Muscle layer of colon (tissue), 2 donors: Measurements from ENCODE around the gene GPRIN3.

Source experiments
- H3K27ac ChIP-seq: one replicate; pipeline ENCODE4 v1.7.0; 2013; ENCODE audit warnings: low read depth, mild to moderate bottlenecking, low read length, moderate library complexity
- H3K27me3 ChIP-seq, 2 donors: one replicate each; pipeline ENCODE4 v1.7.0; 2013; ENCODE audit warnings: low read length in 2 of 2, mild to moderate bottlenecking in 2 of 2; ENCODE audit not compliant: insufficient read depth in 2 of 2, control insufficient read depth in 1 of 2
- H3K36me3 ChIP-seq: one replicate; pipeline ENCODE4 v1.7.0; 2013; ENCODE audit warnings: mild to moderate bottlenecking, low read length; ENCODE audit not compliant: insufficient read depth
- H3K4me1 ChIP-seq: one replicate; pipeline ENCODE4 v1.7.0; 2013; ENCODE audit warnings: mild to moderate bottlenecking, low read length; ENCODE audit not compliant: insufficient read depth
- H3K4me3 ChIP-seq, 2 donors: one replicate each; pipeline ENCODE4 v1.7.0; 2013; ENCODE audit warnings: low read length in 2 of 2, low read depth in 1 of 2, mild to moderate bottlenecking in 1 of 2, moderate library complexity in 1 of 2
- H3K9ac ChIP-seq: one replicate; pipeline ENCODE4 v1.7.0; 2013; ENCODE audit warnings: low read length
- H3K9me3 ChIP-seq: one replicate; pipeline ENCODE4 v1.7.0; 2013; ENCODE audit warnings: mild to moderate bottlenecking, low read length
- donor health status: abdominal sarcoma.
- donor health status: Adenocarcinoma of cecum.

The GPRIN3 gene

DNA sequence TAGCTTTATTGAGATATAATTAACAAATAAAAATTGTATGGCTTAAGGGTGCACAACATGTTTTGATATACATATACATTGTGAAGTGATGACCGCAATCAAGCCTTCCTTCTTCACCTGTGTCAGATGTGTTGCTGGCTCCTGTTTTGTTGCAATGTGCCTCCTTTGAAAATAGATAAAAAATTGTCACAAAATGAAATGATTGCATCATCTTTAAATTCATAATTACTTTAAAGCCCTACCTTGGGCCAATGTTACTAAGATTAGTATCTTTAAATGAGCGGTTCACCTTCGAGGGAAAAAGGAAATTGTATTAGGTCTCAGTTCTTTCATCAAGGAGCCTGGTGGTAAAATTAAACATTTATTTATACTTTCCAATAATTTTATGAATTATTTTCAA lies 77.3 kb downstream of the GPRIN3 start:
- Histone ChIP-seq H3K36me3 (no peaks in the 10 kb centered on the region), H3K9me3 (no peaks in the 10 kb centered on the region), H3K27me3 (no peaks in the 10 kb centered on the region), H3K4me3 (no peak overlapping the region), H3K4me1 (no peaks in the 10 kb centered on the region), H3K9ac (no peak overlapping the region), H3K27ac (no peak overlapping the region)

DNA sequence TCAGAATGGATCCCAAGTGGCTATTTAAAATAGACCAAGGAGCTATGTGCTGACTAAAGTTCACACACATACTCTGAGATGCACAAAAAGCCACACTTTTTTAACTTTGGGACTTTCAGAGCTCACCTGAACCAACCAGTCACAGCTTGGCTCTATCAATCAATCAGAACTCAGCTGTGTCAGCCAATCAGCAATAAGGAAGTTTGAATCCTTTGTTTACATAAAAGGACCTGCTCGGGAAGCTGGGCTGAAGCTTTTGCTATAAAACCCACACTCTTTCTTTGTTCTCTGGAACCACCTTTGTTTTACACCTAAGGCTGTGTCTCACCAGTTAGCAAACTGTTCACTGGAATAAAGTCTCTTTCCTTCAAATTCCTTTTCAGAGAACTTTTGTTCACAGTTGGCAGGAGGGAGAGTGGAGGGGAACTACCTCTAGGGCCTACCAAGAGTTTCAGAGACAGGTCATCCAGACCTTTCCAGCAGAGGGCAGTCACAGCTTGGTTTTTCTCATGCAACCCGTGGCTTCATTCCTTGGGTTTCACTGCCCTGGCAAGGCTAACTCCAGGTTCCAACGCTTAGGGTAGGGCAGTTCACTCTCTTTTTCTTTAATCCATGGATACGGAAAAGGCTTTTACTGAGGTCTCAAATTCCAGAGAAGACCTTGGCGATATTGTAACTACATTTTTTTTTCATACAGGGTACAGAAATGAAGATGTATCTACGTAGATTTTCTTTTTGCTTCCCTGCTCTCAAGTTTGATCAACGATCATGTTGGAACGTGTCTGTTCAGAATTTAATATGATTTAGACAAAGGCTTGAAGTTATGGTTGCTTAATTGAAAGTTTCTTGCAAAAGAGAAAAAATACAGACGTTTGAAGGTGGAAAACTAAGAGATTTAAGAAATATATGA lies 80.7 kb downstream of the GPRIN3 start:
- Histone ChIP-seq H3K36me3 (no peaks in the 10 kb centered on the region), H3K9ac (no peak overlapping the region), H3K4me3 (no peak overlapping the region), H3K4me1 (no peaks in the 10 kb centered on the region), H3K9me3 (no peaks in the 10 kb centered on the region), H3K27ac (no peak overlapping the region), H3K27me3 (no peaks in the 10 kb centered on the region)

DNA sequence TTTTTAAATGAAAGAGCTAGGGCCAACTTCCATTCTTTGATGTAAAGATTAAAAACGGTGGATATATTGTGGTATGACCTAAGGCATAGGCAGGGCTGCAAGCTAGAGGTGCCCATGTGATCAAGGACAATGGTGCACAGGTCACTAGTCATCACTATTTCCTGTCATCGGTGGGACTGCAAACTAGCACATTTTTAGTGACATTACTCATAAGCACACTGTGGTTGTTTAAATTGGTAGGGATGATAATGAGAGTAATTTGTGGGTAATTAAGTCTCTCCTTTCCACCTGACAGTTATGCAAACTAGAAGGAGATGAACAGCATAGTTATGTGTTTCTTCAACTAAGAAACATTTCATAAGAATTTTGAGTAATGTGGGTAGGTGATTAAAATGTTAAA lies 85.4 kb downstream of the GPRIN3 start:
- H3K27ac ChIP-seq = no peak overlapping the region
- H3K27me3 ChIP-seq = no peaks in the 10 kb centered on the region
- H3K4me1 ChIP-seq = no peaks in the 10 kb centered on the region
- no peaks in the 10 kb centered on the region for H3K9me3 ChIP-seq
- no peaks in the 10 kb centered on the region for H3K36me3 ChIP-seq
- no peak overlapping the region for H3K9ac ChIP-seq
- no peak overlapping the region for H3K4me3 ChIP-seq

DNA sequence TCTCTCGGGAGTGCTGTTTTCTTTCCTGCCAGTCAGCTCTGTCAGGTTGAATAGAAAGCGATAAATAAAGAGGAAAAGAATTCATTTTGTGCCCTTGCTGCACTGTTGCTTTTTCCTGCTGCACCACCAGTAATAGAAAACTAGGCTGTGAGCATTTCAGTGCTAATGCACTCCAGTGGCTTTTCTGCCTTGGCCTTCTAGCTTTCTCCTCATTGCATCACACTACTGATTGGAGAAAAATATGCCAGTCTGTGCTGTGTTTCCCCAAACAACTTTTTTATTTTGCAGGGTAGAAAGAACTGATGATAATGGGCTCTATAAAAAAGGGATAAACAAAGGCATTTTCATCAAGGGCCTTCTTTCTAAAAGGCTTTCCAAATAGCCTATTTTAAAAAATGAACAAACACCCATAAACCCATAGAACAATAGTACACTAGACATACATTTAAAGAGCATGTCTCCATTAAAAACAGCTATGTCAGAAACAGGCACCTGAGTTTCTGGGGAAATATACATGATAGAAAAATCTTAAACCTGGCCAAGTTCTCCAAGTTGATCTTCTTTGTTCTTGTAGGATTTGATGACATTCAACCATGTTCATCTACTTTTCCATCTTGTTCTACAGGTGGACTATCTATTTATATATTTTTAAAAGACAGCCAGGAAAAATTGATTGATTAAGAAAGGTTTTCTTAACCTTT lies 86.3 kb downstream of the GPRIN3 start:
- Histone ChIP-seq H3K9me3 (no peaks in the 10 kb centered on the region), H3K27ac (no peak overlapping the region), H3K4me3 (no peak overlapping the region), H3K27me3 (no peaks in the 10 kb centered on the region), H3K9ac (no peak overlapping the region), H3K36me3 (no peaks in the 10 kb centered on the region), H3K4me1 (no peaks in the 10 kb centered on the region)

DNA sequence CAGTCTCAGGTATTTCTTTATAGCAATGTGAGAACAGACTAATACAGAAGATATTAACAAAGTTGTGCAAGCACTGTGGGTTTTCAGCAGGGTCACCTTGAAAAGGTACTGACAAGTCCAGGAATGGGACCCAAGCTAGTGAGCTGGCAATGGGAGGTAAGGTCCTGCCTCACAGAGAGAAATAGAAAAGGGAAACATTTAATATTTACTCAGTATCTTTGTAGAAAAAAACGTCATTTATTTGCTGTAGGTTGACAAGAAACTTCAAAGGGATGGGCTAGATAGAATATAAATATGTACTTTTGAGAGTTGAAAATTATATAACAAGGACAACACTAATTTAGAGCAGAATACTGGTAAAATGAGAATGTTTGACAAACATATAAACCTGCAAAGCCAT lies 89.0 kb downstream of the GPRIN3 start:
- no peak overlapping the region for H3K4me3 ChIP-seq
- H3K9me3 ChIP-seq = no peaks in the 10 kb centered on the region
- no peaks in the 10 kb centered on the region for H3K36me3 ChIP-seq
- H3K4me1 ChIP-seq = no peaks in the 10 kb centered on the region
- no peak overlapping the region for H3K27ac ChIP-seq
- H3K27me3 ChIP-seq = no peaks in the 10 kb centered on the region
- no peak overlapping the region for H3K9ac ChIP-seq

DNA sequence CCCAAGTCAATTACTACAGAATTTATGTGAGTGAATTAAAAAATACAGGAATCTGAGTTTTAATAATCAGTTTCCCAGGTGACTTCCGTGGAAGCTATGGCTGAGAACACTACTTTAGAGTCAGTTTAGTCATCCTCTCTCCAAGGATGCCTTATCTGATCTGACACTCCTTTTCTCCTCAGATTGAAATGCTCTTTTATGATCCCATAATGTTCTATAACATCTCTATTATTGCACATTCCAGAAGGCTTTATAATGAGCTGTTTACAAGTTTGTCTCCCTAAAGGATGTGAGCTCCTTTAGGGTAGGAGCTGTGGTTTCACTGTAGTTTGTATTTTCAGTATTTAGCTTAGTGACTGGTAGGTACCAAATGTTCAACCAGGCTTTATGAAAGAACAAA lies 90.0 kb downstream of the GPRIN3 start:
- Histone ChIP-seq H3K27me3 (no peaks in the 10 kb centered on the region), H3K9me3 (no peaks in the 10 kb centered on the region), H3K27ac (no peak overlapping the region), H3K4me1 (no peaks in the 10 kb centered on the region), H3K36me3 (no peaks in the 10 kb centered on the region), H3K4me3 (no peak overlapping the region), H3K9ac (no peak overlapping the region)

DNA sequence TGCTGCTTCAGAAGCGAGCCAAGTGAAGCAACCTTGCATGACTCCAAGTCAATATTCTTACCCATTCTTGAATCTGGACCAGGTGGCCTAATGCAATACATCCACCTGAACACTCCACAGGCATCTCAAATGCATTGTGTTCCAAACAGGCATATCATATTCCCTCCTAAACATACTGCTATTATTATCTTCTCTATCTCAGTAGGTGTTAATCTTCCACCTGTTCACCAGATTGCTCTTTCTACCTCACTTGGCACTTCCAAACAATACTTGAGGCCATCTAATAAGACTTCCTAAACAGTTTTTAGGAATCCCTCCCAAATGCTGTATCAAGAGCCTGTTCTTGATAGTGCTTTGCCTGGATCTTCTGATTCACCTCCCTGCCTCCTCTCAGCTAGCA lies 90.7 kb downstream of the GPRIN3 start:
- Histone ChIP-seq H3K27me3 (no peaks in the 10 kb centered on the region), H3K9ac (no peak overlapping the region), H3K9me3 (no peaks in the 10 kb centered on the region), H3K27ac (no peak overlapping the region), H3K36me3 (no peaks in the 10 kb centered on the region), H3K4me3 (no peak overlapping the region), H3K4me1 (no peaks in the 10 kb centered on the region)

DNA sequence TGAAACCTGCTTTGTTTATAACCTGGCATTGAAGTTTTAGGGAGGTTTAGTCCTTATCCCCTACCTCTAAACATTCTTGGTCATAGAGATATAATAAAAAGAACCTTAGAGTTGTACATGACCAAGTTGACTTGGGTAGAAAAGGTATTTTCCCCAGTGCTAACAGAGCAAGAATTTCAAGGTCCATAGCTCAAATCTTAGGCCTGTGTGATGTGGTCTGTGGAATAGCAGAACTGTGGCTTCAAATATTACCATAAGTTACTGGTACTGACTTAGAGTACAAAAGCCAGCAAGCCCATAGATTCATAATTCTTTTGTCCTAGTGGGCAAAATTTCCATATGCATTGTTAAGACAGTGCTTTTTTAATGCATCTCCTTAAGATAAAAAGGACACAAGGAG lies 91.2 kb downstream of the GPRIN3 start:
- H3K27ac ChIP-seq = no peak overlapping the region
- no peaks in the 10 kb centered on the region for H3K27me3 ChIP-seq

DNA sequence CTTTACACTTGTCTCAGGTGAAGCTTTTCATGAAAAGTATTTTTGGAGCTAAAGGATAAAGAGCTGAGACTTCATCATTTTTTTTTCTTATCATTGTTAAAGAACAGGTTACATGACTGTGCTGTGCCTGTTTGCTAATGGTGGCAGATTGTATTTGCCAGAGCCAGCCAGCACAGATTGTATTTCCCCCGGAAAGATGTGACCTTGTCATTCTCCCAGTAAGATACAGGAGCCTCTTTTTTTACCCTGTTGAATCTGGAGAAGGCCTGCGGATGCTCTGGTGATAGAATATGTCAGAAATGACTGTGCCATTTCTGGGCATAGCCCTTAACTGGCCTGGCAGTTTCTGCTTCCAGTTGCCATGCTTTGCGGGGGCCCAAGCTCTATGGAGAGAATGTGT lies 91.9 kb downstream of the GPRIN3 start:
- no peaks in the 10 kb centered on the region for H3K36me3 ChIP-seq
- no peaks in the 10 kb centered on the region for H3K9me3 ChIP-seq
- no peaks in the 10 kb centered on the region for H3K4me1 ChIP-seq
- no peak overlapping the region for H3K9ac ChIP-seq
- no peak overlapping the region for H3K27ac ChIP-seq
- no peak overlapping the region for H3K4me3 ChIP-seq
- no peaks in the 10 kb centered on the region for H3K27me3 ChIP-seq

More for the DNA sequence above, 91.2 kb downstream of the GPRIN3 start:
- Histone ChIP-seq H3K4me3 (no peak overlapping the region), H3K9ac (no peak overlapping the region), H3K9me3 (no peaks in the 10 kb centered on the region), H3K4me1 (no peaks in the 10 kb centered on the region), H3K36me3 (no peaks in the 10 kb centered on the region)

DNA sequence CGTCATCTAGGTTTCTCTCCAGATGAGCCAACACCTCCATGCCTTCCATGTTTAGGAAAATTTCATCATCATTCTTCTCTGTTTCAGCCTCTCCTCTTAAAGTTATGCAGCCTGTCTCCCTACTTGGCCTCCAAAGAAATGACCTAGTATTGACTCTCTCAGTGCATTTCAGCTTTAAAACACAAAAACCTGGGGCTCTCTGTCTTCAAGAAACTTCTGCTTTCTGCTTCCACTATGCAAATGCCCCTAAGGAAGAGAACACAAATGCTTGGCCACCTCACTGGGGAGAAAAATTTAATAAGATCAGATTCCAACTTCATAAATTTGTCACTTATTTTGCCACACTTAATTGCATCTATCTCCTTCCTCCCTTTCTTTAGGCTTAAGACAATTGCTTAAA lies 93.3 kb downstream of the GPRIN3 start:
- H3K27me3 ChIP-seq = no peaks in the 10 kb centered on the region
- no peak overlapping the region for H3K9ac ChIP-seq
- H3K27ac ChIP-seq = no peak overlapping the region
- H3K36me3 ChIP-seq = no peaks in the 10 kb centered on the region
- no peaks in the 10 kb centered on the region for H3K9me3 ChIP-seq
- H3K4me3 ChIP-seq = no peak overlapping the region
- no peaks in the 10 kb centered on the region for H3K4me1 ChIP-seq

DNA sequence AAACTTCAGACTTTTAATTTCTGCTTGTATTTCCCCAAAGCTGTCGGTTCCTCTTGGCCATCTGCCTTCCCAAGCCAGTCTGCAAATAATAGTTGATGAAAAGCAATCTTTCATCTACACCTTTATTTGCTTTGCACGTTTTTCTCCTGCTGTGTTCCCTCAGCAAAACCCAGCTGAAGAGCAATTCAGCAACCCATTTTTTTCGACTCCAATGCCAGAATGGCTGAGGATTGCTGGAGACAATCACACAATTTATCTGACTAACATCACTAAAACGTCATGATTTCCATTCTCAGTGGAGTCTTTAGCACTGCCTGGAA lies 94.3 kb downstream of the GPRIN3 start:
- H3K27ac ChIP-seq = no peak overlapping the region
- no peak overlapping the region for H3K9ac ChIP-seq
- no peaks in the 10 kb centered on the region for H3K27me3 ChIP-seq
- H3K4me3 ChIP-seq = no peak overlapping the region
- no peaks in the 10 kb centered on the region for H3K36me3 ChIP-seq
- H3K4me1 ChIP-seq = no peaks in the 10 kb centered on the region
- H3K9me3 ChIP-seq = no peaks in the 10 kb centered on the region
